ELR (cell line): ENCODE data around the gene TAP1.

Source experiments
- DNase-seq: peaks from one replicate; pipeline ENCODE4 v3.0.0-alpha.2; 2015; ENCODE audit warnings: low read depth

The TAP1 gene

DNA sequence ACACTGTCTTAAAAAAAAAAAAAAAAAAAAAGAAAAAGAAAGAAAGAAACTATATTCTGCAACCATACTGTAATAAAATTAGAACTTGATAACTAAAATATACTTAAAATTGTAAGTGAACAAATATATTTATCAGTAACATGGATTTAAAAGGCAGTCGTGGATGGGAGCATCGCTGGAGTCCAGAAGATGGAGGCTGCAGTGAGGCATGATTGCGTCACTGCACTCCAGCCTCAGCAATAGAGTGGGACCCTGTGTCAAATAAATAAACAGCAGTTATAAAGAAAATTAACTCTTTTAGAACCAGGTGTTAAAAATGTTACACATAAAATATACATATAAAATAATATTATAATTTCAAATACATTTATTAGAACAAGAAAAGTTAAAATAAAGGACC is 9.2 kb upstream of the TAP1 start:
- no peak for DNase-seq

DNA sequence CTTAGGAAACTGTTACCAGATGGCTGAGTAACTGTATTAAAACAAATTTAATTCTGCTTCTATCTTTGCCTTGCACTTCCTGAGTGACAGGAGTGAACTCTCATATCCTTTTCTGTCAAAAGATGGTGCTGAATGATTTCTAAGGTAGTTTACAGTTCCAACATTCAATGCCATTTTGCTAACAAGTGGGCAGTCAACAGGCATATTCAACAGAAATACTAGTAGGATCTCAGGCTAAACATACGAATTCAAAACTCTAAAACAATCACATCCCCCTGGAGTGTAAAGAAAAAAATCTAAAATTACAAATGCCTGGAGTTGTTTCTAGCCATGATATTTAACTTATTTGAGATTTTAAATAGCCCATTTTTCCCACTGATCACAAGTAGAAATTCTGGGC is 7.2 kb upstream of the TAP1 start:
- DNase-seq = no peak

DNA sequence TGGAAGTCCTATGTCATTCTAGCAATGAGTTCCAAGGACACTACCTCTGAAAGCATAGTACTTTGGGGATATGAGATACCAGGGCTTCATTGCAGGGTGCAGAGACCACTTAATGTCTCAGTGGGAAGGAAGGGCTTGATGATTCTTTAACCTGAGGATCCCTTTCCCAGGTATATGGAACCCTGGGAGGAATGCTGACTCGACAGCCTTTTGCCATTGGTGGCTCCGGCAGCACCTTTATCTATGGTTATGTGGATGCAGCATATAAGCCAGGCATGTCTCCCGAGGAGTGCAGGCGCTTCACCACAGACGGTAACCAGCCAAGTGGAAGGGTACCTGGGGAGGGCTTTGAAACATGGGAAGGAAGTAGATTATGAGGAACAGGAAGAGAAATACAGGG is 4.7 kb upstream of the TAP1 start:
- no peak for DNase-seq

DNA sequence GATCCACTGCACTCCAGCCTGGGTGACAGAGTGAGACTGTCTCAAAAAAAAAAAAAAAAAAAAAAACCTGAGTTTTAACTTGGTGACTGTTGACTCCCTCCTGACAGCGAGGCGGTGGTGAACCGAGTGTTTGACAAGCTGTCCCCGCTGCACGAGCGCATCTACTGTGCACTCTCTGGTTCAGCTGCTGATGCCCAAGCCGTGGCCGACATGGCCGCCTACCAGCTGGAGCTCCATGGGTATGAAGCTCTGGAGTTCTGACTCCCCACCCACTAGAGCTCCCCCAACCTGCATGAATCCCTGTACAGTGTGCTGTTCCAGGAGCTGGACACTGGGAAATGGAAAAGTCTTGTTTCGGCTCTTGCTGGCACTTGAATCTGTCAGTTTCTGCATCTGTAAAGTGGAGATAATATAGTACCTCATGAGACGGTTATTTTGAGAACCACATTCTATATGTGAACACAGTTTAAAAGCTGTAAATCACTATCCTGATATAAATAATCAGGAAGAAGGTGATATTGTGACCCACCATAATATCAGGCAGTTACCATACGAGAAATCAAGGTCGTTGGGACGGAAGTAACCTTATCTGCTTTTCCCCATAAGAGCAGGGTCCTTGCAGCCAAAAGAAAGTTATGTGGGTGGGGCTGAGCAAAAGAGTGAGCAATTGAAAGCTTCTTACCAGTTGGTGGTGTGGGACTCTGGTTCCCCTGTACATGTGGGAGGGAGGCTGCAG is 3.8 kb upstream of the TAP1 start:
- no peak for DNase-seq

DNA sequence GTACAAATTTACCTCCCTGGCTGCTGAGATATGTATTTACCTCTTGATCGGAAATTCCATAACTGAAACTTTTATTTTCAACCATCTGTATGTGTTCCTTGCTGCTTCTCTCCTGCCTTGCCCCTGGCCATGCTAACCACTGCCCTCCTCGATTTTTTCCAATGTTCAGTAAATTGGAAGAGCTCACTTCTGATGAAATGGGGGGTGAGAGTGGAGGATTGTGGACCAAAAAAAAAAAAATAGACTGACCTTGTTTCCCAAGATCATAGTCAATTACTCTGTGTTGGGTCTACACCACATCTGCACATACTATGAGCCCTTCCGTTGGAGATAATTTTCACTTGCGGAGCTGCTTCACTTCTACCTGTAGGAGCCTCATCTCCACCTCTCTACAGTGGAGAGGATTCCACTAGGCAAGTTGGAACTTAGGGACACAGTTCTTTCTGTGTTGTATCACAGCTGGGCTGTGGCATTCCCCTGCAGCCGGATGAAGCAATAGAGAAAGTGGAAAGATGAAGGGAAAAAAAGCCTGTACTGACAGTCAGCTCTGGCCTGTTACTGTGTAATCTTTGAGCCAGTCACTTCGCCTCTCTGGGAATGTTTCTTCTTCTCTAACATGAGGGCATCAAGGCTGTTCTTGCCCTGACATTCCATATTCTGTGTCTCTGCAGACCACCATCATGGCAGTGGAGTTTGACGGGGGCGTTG is 2.1 kb upstream of the TAP1 start:
- DNase-seq = no peak

DNA sequence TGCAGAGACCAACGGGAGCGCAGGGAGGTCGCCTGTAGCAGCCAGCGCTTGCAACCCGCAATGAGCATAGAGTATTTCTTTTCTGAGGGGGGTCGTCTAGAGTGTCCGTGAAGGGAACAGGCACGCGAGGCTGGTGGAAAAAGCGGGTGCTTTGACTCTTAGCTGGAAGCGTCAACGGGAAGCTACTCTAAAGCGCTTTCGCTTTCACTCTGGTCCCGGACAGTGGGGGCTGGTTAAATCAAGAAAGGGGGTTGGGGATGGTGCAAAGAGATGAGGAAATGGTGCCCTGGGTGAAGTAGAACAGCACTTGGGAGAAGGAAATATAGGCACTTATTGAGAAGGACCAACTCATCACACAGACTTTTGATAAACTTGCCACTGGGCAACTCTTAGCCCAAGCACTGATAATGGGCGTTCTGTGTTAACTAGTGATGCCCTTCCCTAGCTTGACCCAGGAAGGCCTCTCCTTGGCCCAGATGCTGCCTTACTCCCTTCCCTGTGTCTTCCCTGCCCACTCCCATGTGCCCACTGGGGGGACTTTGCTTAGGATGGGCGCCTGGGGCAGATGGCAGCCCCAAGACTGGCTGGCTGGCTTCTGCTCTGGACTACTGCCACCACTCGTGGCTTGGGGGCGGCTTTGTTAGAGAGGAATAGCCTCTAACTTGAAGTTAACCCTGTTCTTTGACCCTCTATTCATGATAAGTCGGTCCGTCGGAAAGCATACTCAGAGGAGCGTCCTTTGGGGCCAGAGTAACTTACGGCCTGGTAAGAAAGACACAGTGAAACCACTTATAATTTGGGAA is 1.1 kb upstream of the TAP1 start:
- DNase-seq = peak; percentile 64

DNA sequence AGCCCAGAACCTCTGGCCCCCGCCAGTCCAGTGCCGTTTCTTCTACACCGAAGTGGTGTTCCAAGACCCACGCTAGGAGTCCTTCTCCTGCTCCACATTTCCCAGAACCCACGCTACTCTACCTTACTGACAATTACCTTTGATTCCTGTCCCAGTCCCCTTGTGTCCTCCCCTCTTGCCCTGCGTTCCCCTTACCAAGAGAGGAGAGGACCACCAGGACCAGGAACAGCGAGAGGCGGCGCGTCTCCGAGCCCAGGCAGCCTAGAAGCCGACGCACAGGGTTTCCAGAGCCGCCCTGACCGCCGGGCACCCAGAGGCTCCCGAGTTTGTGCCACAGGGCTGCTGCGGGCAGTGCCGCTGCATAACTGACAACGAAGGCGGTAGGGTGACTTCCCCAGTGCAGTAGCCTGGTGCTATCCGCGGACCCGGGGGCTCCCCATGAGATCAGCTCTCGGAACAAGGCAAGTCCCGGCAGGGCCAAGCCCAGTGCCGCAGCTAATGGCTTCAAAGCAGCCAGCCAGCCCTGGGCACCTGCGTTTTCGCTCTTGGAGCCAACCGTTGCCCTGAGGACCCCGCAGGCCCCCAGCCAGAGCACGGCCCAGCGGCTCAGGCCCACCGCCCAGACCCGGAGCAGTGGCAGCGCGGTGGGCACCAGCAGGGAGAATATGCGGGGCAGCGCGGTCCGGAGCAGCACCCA is 512 bp downstream of the TAP1 start:
- DNase-seq = peak; percentile 62

DNA sequence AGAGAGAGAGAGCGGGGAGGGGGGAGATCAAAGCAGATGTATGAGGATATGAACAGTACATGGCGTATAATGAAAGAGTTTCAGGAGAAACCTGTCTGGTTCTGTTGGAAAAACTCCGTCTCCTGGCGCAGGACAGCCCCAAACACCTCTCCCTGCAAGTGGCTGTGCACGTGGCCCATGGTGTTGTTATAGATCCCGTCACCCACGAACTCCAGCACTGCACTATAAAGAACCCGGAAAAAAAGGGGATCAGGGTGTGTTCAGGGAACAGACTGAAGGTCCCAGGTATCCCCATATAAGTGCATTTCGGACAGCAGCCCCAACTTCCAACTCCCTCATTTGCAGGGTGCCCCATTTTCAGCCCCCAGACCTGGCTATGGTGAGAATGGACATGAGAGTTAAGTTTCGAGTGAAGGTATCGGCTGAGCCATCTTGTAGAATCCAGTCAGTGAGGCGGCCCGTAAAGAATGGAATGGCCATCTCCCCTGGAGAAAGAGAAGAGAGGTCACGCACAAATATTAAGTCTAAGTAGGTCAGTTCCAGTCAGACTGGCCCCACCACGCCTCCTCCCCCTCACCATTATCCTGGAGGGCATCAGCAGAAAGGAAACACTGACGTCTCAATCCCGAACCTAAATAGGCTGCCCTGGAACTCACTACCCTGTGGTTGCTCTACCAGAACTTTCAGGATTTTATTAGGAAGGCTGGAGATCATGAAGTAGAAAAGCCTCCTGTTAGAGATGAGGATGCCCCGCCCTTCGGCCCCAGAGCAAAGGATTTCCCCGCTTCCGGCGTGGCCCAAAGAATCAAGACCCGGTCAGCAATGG is 1.3 kb downstream of the TAP1 start:
- peak; percentile 57 for DNase-seq

DNA sequence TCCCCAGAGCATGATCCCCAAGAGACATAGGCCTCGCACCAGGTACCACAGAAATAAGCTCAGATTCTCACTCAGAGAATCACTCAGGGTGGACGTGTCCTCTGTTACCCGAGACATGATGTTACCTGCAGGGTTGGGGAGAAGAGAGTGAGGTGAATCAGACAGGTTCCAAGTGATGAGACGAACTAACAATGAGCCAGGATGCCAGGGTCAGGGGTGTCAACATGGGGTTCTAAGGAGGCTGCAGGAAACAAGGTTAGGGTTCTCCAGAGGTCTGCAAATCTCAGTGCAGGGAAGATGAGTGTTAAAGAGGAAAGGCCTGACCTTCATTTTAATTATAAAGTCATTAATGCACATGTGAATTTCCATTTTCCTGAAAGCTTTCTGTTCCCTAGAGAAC is 2.5 kb downstream of the TAP1 start:
- DNase-seq = no peak

DNA sequence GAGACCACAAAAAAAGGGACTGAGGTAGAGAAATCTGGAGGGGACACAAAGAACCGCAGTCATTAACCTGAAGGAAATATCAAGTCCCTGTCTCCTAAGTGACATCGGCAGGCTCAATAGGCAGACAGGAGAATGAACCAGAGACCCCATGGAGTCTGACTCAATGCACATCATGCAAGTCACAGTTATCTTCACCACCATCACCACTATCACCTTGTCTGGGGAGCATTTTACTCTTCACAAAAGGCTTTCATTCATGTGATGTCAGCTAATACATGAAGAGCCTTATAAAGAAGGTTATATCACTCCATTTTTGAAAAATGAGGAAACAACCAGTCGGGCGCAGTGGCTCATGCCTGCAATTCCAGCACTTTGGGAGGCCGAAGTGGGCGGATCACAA is 4.4 kb downstream of the TAP1 start:
- DNase-seq = no peak

DNA sequence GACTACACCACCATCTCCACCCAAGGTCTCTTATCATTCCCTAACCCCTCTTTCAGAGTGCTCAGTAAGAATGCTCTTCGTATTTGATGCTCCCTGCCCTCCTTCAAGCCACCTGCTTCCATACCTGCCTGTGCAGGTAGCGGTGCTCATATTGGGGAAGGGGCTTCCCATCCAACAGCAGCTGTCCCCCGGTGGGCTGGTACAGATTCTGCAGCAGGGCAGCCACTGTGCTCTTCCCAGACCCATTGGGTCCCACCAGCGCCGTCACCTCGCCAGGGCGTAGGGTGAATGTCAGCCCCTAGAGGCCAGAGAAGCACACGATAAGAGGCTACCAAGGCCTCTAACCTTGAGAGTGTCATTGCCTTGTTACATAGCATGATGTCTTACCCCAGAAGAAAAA is 5.7 kb downstream of the TAP1 start:
- no peak for DNase-seq

DNA sequence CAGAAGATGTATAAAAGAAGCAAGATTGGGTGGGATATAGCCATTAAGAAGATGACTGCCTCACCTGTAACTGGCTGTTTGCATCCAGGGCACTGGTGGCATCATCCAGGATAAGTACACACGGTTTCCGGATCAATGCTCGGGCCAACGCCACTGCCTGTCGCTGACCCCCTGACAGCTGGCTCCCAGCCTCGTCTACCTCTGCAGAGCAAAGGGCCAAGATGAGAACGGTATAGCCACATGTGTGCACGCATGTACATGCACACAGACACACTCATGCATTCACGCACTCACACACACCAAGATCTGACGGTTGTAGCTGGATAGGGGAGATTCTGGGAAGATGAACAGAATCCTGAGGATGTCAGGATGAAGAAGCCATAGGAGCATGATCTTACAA is 6.5 kb downstream of the TAP1 start:
- DNase-seq = no peak

DNA sequence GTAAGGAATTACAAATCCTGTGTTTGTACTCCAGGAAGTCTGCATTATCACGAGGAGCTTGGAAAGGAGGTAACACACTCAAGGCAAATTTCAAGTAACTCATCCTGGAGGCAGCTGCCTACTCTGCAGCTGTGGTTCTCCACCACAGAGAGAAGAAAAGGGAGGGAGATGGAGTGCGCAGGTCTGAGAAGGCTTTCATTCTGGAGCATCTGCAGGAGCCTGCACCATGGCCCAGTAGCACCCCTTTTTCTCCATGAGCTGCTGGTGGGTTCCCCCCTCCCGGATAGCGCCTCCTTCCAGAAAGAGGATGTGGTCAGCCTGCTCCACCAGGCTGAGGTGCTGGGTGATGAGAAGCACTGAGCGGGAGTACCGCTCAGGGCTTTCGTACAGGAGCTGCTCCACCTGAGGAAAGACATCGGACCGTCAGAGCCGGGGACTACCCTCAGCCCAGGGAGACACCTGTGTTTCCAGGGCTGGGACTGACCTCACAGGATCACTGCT is 8.1 kb downstream of the TAP1 start:
- DNase-seq = no peak

DNA sequence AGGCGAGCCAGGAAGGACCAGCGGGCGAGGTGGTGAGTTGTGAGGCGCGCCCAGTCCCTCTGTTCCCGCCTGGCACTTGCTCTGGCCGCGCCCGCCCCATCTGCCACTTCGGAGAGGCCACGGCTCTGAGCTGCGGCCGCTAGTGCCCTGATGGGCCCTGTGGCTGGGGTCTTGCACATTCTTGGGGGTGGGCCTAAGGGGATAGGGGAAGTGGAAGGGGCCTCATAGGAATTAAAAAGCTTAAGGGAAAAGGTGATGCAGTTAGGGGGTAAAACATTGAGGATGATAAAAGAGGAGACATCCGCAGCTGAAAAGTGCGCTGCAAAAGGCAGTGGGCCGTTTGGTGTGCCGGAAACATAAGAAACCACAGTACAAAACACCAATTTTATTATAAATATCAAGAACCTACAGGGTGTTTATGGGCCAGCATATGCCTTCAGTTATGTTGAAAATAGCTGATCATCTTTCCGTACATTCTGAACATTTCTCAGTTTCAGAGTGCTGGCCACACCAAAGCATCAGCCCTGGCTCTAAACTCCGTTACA is 8.6 kb downstream of the TAP1 start:
- DNase-seq = no peak

DNA sequence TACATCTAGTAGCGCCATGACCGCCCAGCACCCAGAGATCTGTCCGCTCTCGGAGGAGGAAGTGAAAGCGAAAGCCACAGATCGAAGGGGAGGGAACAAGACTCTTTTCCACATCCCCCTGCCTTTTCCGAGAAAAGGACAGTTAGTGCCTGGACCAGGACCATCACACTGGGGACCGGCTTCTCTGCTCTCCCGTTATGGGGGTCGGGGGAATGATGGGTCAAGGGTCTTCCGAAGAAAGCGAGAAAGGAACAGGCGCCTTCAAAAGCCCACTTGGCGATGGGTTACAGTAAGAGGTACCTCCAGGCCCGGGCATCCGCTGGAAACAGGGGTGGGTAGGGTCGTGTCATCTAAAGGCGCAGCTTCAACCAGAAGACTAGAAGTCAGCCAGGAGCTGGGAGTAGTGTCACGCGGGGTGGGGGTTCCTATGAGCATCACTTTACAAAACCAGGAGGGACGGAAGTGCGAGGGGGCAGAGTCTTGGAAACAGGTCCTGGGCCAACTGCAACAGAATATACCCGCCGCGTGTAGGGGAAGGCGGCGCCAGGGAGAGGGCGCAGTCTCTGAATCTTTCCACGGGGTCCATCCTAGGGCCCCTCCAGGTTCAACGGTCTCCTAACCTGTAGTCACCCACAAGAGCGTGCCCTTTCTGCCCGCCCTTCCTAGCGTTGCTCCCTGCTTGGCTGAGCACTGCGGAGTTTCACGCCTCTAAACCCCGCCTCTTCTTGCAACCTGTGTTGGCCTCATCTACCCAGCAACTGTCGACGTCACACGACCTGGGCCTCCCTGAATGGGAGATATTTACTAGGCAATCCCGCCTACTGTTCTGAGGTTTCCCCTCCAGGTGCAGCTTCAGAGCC is 9.3 kb downstream of the TAP1 start, which contains the start of gene PSMB8:
Gene PSMB8 (minus strand): TSS at position 69 of the 860 bp plus-strand sequence. CDS start 51 bp downstream, at position 18.
- DNase-seq = peak; percentile 96

DNA sequence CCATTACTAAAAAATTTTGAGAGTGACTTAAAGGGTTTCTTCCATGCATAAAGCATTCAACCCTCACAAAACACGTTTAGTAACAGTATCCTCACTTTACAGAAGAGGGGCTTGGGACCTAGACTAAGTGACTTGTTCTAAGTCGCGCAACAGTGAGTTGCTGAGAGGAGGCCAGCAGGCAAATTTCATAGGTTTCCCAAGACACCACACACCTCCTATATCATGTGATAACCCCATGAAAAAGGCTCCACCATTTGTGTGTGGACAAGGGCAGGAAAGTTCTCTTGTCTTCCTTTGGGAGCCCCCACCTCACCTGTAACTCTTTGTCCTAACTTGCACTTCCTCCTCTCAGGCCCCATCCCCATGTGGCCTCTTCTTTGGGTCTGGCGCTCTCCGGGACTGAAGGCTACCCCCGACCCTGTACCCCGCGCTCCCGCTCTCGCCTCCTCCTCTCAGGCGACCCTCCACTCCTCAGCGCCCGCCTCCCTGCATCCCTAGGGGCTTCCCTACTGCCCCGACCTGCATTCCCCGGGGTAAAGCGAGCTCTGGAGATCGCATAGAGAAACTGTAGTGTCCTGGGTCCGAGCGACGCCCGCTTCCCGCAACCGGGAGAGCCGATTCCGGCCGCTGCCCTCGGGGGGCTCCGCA is 10.0 kb downstream of the TAP1 start:
- peak; percentile 20 for DNase-seq

DNA sequence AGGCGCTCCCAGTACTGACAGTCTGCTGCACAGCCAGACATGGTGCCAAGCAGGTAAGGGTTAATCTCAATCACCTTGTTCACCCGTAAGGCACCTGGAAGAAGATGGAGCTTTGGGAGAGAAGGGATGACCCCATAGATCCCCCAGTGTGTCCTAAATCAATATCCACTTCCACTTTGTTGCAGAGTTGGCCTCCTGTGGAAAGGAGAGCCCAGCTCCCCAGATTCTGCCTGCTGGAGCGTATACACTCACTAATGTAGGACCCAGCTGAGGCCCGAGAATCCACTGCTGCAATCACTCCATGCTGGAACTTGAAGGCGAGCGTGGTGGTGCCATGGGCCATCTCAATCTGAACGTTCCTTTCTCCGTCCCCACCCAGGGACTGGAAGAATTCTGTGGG is 10.8 kb downstream of the TAP1 start:
- no peak for DNase-seq

DNA sequence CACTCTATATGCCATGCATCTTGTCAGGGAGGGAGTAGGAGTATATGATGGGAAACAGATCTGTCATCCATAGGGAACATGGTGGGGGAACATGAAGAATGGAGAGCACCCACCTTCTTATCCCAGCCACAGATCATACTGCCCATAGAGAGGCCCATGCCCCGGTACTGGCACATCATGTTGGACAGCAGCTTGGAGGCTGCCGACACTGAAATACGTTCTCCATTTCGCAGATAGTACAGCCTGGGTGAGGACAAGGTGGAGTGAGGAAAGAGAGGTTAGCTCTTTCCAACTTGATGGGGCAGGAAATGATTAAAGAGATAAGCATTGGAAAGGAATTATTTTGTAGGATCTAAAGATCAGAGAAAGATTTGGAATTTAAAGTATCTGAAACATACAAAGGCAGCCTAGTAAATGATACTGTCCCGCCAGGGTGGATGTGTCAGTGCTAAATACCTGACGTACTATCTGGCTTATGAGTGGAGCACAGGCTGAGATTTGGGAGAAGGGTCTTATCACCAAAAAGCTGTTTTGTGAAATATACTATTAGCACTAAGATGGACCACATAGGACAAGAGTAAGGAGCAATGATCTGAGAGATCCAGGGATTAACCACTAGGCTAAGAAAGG is 11.4 kb downstream of the TAP1 start:
- DNase-seq = no peak
